ENCODE results near the gene RD3L. TPM values are rescaled to one million over a fixed set of nuclear protein-coding genes. Genes with fewer than 3 reads are reported as not detected.
A peak's percentile ranks its signal among the peaks of the same experiment; 100 is the strongest.
"Not testable (repeated sequence)": the region's sequence is repeated elsewhere in the genome, so short reads cannot be mapped to it uniquely, and the experiment has no call there.

The RD3L gene
- total and polyA plus RNA-seq, 2 experiments from 2014 or later: not detected

- H3F3A ChIP-seq (ENCODE audit: insufficient read depth): no peaks in the 10 kb centered on the region
- H3K27me3 ChIP-seq (replicated peaks; ENCODE audit: insufficient read depth): peaks cover 5% of the 10 kb centered on the region; the same call in 1 of the 2 replicates
- no peak overlapping the region for H3K4me3 ChIP-seq
- no peak overlapping the region for H3K27ac ChIP-seq
- no peaks in the 10 kb centered on the region for H3K36me3 ChIP-seq (ENCODE audit: low read depth)
- in situ Hi-C loops (cut with MboI): no loop called here
- no peaks in the 10 kb centered on the region for H3K9me2 ChIP-seq (ENCODE audit: insufficient read depth)
- TF ChIP-seq EZH2 (IDR thresholded peaks at IDR 0.05; ENCODE audit: insufficient read depth, poor library complexity, severe bottlenecking) (no peak), EZH2phosphoT487 (IDR thresholded peaks at IDR 0.05; ENCODE audit: insufficient read depth, low read depth) (no peak)
- WGBS, 2 experiments (ENCODE audit: low coverage in 1 of 2, low lambda C conversion rate in 2 of 2, missing lambda C conversion rate in 2 of 2): 45 to 46% methylated on average over 5 of the region's 5 CpGs
- no peak overlapping the region for H3K9ac ChIP-seq
- no peak overlapping the region for H3K4me2 ChIP-seq (ENCODE audit: unreplicated experiment)
- H3K4me1 ChIP-seq (ENCODE audit: insufficient read depth): peaks cover 4% of the 10 kb centered on the region; the same call in 1 of the 2 replicates
- DNase-seq: no peak
- H2AFZ ChIP-seq: no peak overlapping the region
- H3K79me2 ChIP-seq (ENCODE audit: insufficient read depth): peaks cover 10% of the 10 kb centered on the region
- H4K20me1 ChIP-seq (ENCODE audit: insufficient read depth): no peaks in the 10 kb centered on the region
- no peaks in the 10 kb centered on the region for H3K9me3 ChIP-seq (ENCODE audit: low read depth)
Observed at GRCh38 chr14:103925316-103925715, 17.0 kb downstream of the RD3L start.

DNA sequence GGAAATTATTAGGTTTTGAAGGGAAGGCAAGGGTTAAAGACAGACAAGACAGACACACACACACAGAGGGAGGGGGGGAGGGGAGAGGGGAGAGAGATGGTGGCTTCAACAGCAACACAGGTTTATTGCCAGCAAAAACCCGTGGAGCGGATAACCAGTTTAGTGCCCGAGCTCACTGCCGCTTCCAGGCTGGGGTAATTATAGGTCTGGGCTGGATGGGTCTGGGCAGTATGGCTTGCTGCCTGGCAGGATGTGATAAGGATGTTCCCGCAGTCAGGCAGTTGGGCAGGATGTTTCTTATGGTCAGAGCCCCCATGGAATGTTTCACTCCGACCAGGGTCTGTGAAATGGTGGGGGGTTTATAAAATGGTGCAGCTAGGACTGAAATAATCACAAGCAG, 18.5 kb downstream of the RD3L start:
- 1 to 8% methylated on average over 6 of the region's 6 CpGs for WGBS, 2 experiments (ENCODE audit: low coverage in 1 of 2, low lambda C conversion rate in 2 of 2, missing lambda C conversion rate in 2 of 2)
- H2AFZ ChIP-seq: no peak overlapping the region

DNA sequence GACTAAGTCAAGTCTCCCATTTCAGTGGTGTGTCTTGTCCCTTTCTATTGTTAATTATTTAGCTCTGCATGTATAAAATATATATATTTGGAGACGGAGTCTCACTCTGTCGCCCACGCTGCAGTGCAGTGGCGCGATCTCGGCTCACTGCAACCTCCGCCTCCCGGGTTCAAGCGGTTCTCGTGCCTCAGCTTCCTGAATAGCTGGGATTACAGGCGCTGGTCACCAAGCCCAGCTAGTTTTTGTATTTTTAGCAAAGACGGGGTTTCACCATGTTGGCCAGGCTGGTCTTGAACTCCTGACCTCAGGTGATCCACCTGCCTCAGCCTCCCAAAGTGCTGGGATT, 20.5 kb downstream of the RD3L start:
- H3K36me3 ChIP-seq (ENCODE audit: low read depth); H3F3A ChIP-seq (ENCODE audit: insufficient read depth); H3K9me2 ChIP-seq (ENCODE audit: insufficient read depth); H3K27me3 ChIP-seq (replicated peaks; ENCODE audit: insufficient read depth); DNase-seq; H3K9ac ChIP-seq; H4K20me1 ChIP-seq (ENCODE audit: insufficient read depth); H3K9me3 ChIP-seq (ENCODE audit: low read depth); H3K27ac ChIP-seq; in situ Hi-C loops (cut with MboI); H3K4me1 ChIP-seq (ENCODE audit: insufficient read depth): not testable (repeated sequence)
- WGBS, 2 experiments (ENCODE audit: low coverage in 1 of 2, low lambda C conversion rate in 2 of 2, missing lambda C conversion rate in 2 of 2): 77 to 83% methylated on average over 12 of the region's 12 CpGs
- H3K4me2 ChIP-seq (ENCODE audit: unreplicated experiment): peak overlapping the region; percentile 43
- H3K4me3 ChIP-seq: peak overlapping the region; percentile 96; the same call in 1 of the 2 replicates
- H3K79me2 ChIP-seq (ENCODE audit: insufficient read depth): peaks cover 45% of the 10 kb centered on the region
- H2AFZ ChIP-seq: peak overlapping the region; percentile 82

More for the DNA sequence above, 18.5 kb downstream of the RD3L start:
- Histone ChIP-seq H3K4me3 (no peak overlapping the region), H3K27ac (no peak overlapping the region), H3F3A (ENCODE audit: insufficient read depth) (no peaks in the 10 kb centered on the region), H3K9ac (no peak overlapping the region), H3K9me3 (ENCODE audit: low read depth) (no peaks in the 10 kb centered on the region), H3K9me2 (ENCODE audit: insufficient read depth) (no peaks in the 10 kb centered on the region), H4K20me1 (ENCODE audit: insufficient read depth) (no peaks in the 10 kb centered on the region), H3K27me3 (replicated peaks; ENCODE audit: insufficient read depth) (peaks cover 5% of the 10 kb centered on the region; the same call in 1 of the 2 replicates), H3K4me2 (ENCODE audit: unreplicated experiment) (no peak overlapping the region), H3K36me3 (ENCODE audit: low read depth) (no peaks in the 10 kb centered on the region), H3K4me1 (ENCODE audit: insufficient read depth) (peaks cover 7% of the 10 kb centered on the region; the same call in 1 of the 2 replicates), H3K79me2 (ENCODE audit: insufficient read depth) (peaks cover 25% of the 10 kb centered on the region)
- no peak for TF ChIP-seq EZH2phosphoT487 (IDR thresholded peaks at IDR 0.05; ENCODE audit: insufficient read depth, low read depth)
- no peak for TF ChIP-seq EZH2 (IDR thresholded peaks at IDR 0.05; ENCODE audit: insufficient read depth, poor library complexity, severe bottlenecking)
- DNase-seq: no peak
- in situ Hi-C loops (cut with MboI): no loop called here

DNA sequence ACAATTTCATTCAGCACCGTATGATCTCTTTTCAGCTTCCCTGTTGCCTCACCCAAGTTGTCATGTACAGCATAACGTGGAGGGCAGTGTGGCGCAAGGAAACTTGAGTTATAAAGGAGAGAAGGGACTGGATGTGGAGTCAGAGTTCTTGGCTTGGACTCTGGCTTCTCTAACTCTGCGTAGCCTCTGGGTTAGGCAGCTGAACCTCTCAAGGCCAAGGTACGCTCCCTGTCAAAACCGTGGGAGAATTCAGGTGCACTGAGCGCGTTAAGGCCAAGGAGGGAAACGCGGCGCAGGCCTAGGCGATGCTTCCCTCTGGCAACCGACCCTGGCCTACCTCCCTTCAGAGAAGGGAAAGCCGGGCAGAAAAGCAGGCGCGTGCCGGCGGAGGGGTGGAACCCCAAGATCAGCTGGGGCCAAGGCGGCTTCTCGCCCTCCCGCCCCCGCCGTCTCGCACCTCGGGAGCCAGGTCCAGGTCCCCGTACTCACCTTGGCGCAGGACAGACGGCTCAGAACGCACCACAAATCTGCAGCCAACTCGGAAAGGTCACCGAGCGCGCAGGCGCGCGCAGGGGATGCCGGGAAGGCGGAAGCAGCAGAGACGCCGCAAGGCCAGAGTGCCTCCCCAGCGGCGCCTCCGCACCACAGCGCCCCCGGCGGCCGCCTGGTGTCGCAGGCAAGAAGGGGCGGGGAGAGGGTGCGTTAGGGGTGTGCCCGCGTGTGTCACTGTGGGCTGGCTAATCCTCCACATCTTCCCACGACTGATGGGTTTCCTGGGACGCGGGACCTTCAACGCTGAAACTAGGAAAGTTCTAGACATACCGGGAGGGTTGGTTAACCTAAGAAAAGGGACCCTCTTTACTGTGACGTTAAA, 21.1 kb downstream of the RD3L start:
- Histone ChIP-seq H3K36me3 (ENCODE audit: low read depth) (0 out of 2 replicates have a peak, but pooled peaks cover 5% of the 10 kb centered on the region), H3K27ac (peak overlapping the region; percentile 62), H3K4me1 (ENCODE audit: insufficient read depth) (peaks cover 7% of the 10 kb centered on the region; the same call in 1 of the 2 replicates), H4K20me1 (ENCODE audit: insufficient read depth) (no peaks in the 10 kb centered on the region), H2AFZ (peak overlapping the region; percentile 82), H3K79me2 (ENCODE audit: insufficient read depth) (peaks cover 51% of the 10 kb centered on the region), H3K4me2 (ENCODE audit: unreplicated experiment) (peak overlapping the region; percentile 92), H3K9me2 (ENCODE audit: insufficient read depth) (no peaks in the 10 kb centered on the region), H3K4me3 (peak overlapping the region; percentile 96), H3F3A (ENCODE audit: insufficient read depth) (no peaks in the 10 kb centered on the region), H3K9me3 (ENCODE audit: low read depth) (no peaks in the 10 kb centered on the region), H3K27me3 (replicated peaks; ENCODE audit: insufficient read depth) (peaks cover 5% of the 10 kb centered on the region; the same call in 1 of the 2 replicates), H3K9ac (peak overlapping the region; percentile 88)
- in situ Hi-C loops (cut with MboI): no loop called here
- DNase-seq: peak; percentile 95
- TF ChIP-seq EZH2phosphoT487 (IDR thresholded peaks at IDR 0.05; ENCODE audit: insufficient read depth, low read depth) (no peak), EZH2 (IDR thresholded peaks at IDR 0.05; ENCODE audit: insufficient read depth, poor library complexity, severe bottlenecking) (no peak)
- 2% methylated on average over 55 to 56 of the region's 58 CpGs for WGBS, 2 experiments (ENCODE audit: low coverage in 1 of 2, low lambda C conversion rate in 2 of 2, missing lambda C conversion rate in 2 of 2)
